K562 (cell line): ENCODE data around the gene DUSP19. TPM values are rescaled to one million over a fixed set of nuclear protein-coding genes. Genes with fewer than 3 reads are reported as not detected.

Source experiments
- BRD9 ChIP-seq: fragments of 450-650 bp; IDR thresholded peaks from 2 replicates; pipeline ENCODE4 v1.6.1; 2018; ENCODE audit warnings: low read depth; ENCODE audit not compliant: partially characterized antibody
- CBX3 ChIP-seq, 2 experiments: IDR thresholded peaks; 1 replicate in 1 of 2; 2 replicates in 1 of 2; pipeline ENCODE4 v1.6.1; 2012; ENCODE audit warnings: inconsistent platforms in 2 of 2, low read length in 2 of 2, borderline replicate concordance in 1 of 2, control low read depth in 1 of 2
- EP400 ChIP-seq: fragments of 450-650 bp; IDR thresholded peaks from 2 replicates; pipeline ENCODE4 v1.6.1; 2017; ENCODE audit warnings: antibody characterized with exemption, mild to moderate bottlenecking, moderate library complexity
- LCOR ChIP-seq: sonication (generic); formaldehyde crosslinking; IDR thresholded peaks from 2 replicates; pipeline ENCODE4 v1.8.0; 2022; ENCODE audit warnings: mild to moderate bottlenecking, missing genetic modification reagents
- MYC ChIP-seq, 2 experiments: fragments of 250-450 bp in 1 of 2; sonication (Bioruptor Pico) in 1 of 2; IDR thresholded peaks; 2 replicates each; pipeline versions ENCODE4 v1.5.1 to v1.6.1; 2012 to 2021; ENCODE audit warnings: low read depth in 2 of 2, borderline replicate concordance in 1 of 2, improper control_type of control experiment in 1 of 2, low read length in 1 of 2, mild to moderate bottlenecking in 1 of 2, moderate library complexity in 1 of 2
- NBN ChIP-seq: fragments of 450-650 bp; IDR thresholded peaks from 2 replicates; pipeline ENCODE4 v1.6.1; 2016; ENCODE audit warnings: low read depth, mild to moderate bottlenecking
- SOX6 ChIP-seq: fragments of 450-650 bp; IDR thresholded peaks from 2 replicates; pipeline ENCODE4 v1.6.1; 2014; ENCODE audit warnings: mild to moderate bottlenecking
- ZC3H8 ChIP-seq: fragments of 450-650 bp; IDR thresholded peaks from 2 replicates; pipeline ENCODE4 v1.6.1; 2017
- polyA plus RNA-seq, 8 experiments: library from polyadenylated mRNA; depleted of rRNA in 4 of 8; stranded (reverse) in 5 of 8; unstranded in 3 of 8; fragments of >200 nt; fragmentation: Nextera tagmentation in 2 of 8; fragmentation: Illumina TruSeq in 1 of 8; extraction: Ambion mirVana in 2 of 8; extraction: Trizol in 1 of 8; gene quantifications; 2 replicates each; pipeline versions ENCODE4 v1.2.1 to v1.2.3, GENCODE V29; 2011 to 2014; ENCODE audit warnings: inconsistent platforms in 1 of 8, missing spikeins in 1 of 8
- total RNA-seq, 7 experiments: library from RNA; depleted of rRNA in 6 of 7; stranded (reverse); fragments of >200 nt in 6 of 7; fragmentation: Illumina TruSeq in 2 of 7; extraction: Trizol in 2 of 7; gene quantifications; 2 replicates each; pipeline versions ENCODE4 v1.2.1 to v1.2.3, GENCODE V29; 2011 to 2021; ENCODE audit warnings: low replicate concordance in 1 of 7
- TF ChIP-seq, protein P1 (sequence below): fragments of 450-650 bp; IDR thresholded peaks from 2 replicates; pipeline ENCODE4 v1.7.0; 2016; ENCODE audit warnings: borderline replicate concordance
- TF ChIP-seq, protein P2 (sequence below), 2 experiments: fragments of 450-650 bp; conservative IDR thresholded peaks; 2 replicates each; pipeline ENCODE4 v1.6.1; 2017; ENCODE audit warnings: mild to moderate bottlenecking in 2 of 2, moderate library complexity in 2 of 2
- TF ChIP-seq, protein P3 (sequence below), 2 experiments: fragments of 450-650 bp; IDR thresholded peaks; 2 replicates each; pipeline ENCODE4 v1.6.1; 2016
- TF ChIP-seq, protein P4 (sequence below): fragments of 250-450 bp; sonication (Bioruptor Pico); IDR thresholded peaks from 2 replicates; pipeline ENCODE4 v1.8.0; 2022; ENCODE audit warnings: inconsistent platforms, mild to moderate bottlenecking, moderate library complexity, borderline replicate concordance
- TF ChIP-seq, protein P5 (sequence below): fragments of 450-650 bp; IDR thresholded peaks from 2 replicates; pipeline ENCODE4 v1.6.1; 2018; ENCODE audit not compliant: partially characterized antibody

Gene DUSP19
- total and polyA plus RNA-seq, 9 of the 15 experiments (the other 6 are each of a cell fraction or from before 2014, with no cell fraction given) = 1.6 to 6.3 (median 3.1) TPM

DNA sequence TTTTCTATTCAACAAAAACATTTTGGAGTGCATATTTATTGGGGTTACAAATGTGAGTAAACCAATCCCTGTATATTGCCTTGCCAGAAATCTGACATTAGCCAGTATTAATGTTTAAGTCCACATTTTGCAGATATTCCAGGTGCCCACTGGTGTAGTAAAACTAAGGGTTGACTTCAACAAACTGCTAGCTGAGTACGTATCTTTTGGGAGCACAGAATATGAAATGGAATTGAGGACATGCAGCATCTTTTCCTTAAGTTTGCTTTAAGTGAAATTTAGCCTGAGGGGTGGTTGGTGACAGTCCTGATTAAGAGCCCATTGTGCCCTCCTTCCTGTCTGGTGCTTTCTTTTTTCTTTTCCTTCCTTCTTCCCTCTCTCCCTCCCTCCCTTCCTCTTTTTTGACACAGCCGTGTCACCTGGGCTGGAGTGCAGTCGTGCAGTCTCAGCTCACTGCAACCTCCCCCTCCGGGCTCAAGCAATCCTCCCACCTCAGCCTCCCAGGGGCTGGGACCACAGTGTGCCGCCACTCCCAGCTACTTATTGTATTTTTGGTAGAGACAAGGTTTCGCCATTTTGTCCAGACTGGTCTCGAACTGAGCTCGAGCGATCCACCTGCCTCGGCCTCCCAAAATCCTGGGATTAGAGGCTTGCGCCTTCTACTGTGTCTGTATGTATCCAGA is 47.3 kb downstream of the DUSP19 start (continued):
- TF ChIP-seq, protein P1, sequence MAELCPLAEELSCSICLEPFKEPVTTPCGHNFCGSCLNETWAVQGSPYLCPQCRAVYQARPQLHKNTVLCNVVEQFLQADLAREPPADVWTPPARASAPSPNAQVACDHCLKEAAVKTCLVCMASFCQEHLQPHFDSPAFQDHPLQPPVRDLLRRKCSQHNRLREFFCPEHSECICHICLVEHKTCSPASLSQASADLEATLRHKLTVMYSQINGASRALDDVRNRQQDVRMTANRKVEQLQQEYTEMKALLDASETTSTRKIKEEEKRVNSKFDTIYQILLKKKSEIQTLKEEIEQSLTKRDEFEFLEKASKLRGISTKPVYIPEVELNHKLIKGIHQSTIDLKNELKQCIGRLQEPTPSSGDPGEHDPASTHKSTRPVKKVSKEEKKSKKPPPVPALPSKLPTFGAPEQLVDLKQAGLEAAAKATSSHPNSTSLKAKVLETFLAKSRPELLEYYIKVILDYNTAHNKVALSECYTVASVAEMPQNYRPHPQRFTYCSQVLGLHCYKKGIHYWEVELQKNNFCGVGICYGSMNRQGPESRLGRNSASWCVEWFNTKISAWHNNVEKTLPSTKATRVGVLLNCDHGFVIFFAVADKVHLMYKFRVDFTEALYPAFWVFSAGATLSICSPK = 0 out of 2 replicates have a peak, but pooled peaks have one; percentile 56
- TF ChIP-seq SOX6 (peak; percentile 59; the same call in 1 of the 2 replicates), ZC3H8 (peak; percentile 88; the same call in 1 of the 2 replicates), MYC (IDR thresholded peaks at IDR 0.05; ENCODE audit: low read depth, low read length) (peak; percentile 26; the same call in 1 of the 2 replicates), MYC (CRISPR knock-in tag; IDR thresholded peaks at IDR 0.05; ENCODE audit: borderline replicate concordance, low read depth) (no peak), BRD9 (no peak), EP400 (peak; percentile 44), CBX3 (IDR thresholded peaks at IDR 0.05; ENCODE audit: borderline replicate concordance in 1 of 2, low read length in 2 of 2) (peak in 1 of 2 experiments; percentile 70; a peak in 2 of 3 replicates), NBN (peak; percentile 46), LCOR (CRISPR knock-in tag) (peak; percentile 63; the same call in 1 of the 2 replicates)
- TF ChIP-seq, protein P2, sequence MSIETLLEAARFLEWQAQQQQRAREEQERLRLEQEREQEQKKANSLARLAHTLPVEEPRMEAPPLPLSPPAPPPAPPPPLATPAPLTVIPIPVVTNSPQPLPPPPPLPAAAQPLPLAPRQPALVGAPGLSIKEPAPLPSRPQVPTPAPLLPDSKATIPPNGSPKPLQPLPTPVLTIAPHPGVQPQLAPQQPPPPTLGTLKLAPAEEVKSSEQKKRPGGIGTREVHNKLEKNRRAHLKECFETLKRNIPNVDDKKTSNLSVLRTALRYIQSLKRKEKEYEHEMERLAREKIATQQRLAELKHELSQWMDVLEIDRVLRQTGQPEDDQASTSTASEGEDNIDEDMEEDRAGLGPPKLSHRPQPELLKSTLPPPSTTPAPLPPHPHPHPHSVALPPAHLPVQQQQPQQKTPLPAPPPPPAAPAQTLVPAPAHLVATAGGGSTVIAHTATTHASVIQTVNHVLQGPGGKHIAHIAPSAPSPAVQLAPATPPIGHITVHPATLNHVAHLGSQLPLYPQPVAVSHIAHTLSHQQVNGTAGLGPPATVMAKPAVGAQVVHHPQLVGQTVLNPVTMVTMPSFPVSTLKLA (conservative IDR thresholded peaks at IDR 0.05) = peak in 1 of 2 experiments; percentile 44; a peak in 1 of 4 replicates
- TF ChIP-seq, protein P3, sequence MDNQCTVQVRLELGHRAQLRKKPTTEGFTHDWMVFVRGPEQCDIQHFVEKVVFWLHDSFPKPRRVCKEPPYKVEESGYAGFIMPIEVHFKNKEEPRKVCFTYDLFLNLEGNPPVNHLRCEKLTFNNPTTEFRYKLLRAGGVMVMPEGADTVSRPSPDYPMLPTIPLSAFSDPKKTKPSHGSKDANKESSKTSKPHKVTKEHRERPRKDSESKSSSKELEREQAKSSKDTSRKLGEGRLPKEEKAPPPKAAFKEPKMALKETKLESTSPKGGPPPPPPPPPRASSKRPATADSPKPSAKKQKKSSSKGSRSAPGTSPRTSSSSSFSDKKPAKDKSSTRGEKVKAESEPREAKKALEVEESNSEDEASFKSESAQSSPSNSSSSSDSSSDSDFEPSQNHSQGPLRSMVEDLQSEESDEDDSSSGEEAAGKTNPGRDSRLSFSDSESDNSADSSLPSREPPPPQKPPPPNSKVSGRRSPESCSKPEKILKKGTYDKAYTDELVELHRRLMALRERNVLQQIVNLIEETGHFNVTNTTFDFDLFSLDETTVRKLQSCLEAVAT (IDR thresholded peaks at IDR 0.05) = peak; percentile 58 to 73; a peak in 2 of 4 replicates
- TF ChIP-seq, protein P4, sequence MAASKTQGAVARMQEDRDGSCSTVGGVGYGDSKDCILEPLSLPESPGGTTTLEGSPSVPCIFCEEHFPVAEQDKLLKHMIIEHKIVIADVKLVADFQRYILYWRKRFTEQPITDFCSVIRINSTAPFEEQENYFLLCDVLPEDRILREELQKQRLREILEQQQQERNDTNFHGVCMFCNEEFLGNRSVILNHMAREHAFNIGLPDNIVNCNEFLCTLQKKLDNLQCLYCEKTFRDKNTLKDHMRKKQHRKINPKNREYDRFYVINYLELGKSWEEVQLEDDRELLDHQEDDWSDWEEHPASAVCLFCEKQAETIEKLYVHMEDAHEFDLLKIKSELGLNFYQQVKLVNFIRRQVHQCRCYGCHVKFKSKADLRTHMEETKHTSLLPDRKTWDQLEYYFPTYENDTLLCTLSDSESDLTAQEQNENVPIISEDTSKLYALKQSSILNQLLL = no peak
- TF ChIP-seq, protein P5, sequence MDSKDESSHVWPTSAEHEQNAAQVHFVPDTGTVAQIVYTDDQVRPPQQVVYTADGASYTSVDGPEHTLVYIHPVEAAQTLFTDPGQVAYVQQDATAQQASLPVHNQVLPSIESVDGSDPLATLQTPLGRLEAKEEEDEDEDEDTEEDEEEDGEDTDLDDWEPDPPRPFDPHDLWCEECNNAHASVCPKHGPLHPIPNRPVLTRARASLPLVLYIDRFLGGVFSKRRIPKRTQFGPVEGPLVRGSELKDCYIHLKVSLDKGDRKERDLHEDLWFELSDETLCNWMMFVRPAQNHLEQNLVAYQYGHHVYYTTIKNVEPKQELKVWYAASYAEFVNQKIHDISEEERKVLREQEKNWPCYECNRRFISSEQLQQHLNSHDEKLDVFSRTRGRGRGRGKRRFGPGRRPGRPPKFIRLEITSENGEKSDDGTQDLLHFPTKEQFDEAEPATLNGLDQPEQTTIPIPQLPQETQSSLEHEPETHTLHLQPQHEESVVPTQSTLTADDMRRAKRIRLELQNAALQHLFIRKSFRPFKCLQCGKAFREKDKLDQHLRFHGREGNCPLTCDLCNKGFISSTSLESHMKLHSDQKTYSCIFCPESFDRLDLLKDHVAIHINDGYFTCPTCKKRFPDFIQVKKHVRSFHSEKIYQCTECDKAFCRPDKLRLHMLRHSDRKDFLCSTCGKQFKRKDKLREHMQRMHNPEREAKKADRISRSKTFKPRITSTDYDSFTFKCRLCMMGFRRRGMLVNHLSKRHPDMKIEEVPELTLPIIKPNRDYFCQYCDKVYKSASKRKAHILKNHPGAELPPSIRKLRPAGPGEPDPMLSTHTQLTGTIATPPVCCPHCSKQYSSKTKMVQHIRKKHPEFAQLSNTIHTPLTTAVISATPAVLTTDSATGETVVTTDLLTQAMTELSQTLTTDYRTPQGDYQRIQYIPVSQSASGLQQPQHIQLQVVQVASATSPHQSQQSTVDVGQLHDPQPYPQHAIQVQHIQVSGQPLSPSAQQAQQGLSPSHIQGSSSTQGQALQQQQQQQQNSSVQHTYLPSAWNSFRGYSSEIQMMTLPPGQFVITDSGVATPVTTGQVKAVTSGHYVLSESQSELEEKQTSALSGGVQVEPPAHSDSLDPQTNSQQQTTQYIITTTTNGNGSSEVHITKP = peak; percentile 92
